GM19468 (cell line): ENCODE data around the gene TBC1D22A.
"Not testable (repeated sequence)": the region's sequence is repeated elsewhere in the genome, so short reads cannot be mapped to it uniquely, and the experiment has no call there.

Source experiments
- ATAC-seq: cut with Tn5 transposase; IDR thresholded peaks from one replicate; pipeline ENCODE4 v1.9.1; 2021; ENCODE audit warnings: mild to moderate bottlenecking, moderate library complexity, moderate number of reproducible peaks; ENCODE audit not compliant: unreplicated experiment; ENCODE audit errors: extremely low read depth

The TBC1D22A gene

DNA sequence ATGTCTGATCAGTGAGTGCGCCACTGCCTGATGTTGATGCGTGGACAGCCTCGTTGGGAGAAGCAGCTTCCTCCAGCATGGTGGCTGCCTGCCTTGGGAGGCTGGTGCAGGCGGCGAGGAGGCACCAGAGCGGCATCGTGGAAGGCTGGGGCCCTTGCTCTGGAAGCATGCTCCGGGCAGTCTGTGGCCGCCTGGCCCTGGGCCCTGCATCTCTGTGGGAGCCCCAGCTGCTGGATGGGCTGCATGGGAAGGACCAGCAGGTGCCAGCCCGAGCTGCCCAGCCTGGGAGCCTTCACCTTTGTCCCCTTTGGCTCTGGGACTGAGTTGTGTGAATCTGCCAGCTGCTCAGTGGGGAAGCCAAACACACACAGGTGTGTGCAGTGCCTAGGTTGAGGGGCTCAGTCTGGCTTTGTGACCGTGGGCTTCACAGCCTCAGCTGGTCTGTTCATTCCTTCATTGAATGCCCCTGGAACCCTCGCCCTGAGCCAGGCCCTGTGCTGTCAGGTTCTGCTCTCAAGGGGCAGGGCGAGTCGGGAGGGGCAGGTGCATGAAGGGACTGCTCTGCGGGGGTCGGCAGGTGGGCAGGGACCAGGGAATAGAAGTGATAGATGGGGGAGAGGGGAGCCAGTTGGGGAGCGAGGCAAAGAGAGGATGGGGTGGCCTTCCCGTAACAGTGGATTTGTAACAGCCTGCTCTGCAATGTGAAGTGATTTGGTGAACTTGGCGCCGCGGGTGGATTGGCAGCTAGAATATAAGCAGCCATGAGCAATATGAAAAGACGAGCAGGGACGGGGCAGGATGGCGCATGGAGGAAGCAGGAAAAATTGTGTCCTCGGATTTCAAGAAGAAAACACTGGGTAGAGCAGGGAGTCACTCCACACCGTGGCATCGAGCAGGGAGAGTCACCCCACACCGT is 354.2 kb downstream of the TBC1D22A start:
- ATAC-seq: no peak

DNA sequence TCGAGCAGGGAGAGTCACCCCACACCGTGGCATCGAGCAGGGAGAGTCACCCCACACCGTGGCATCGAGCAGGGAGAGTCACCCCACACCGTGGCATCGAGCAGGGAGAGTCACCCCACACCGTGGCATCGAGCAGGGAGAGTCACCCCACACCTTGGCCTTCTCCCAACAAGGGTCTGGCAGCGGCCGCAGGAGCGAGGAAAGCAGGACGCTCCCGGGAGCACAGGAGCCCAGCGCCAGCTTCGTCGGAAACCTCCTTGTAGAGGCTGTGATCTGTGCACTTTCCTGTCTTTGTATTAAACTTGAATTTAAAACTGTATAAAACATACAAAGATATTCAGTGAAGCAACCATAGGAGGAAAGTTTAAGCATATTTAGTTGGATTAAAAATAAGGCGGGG is 355.0 kb downstream of the TBC1D22A start:
- not testable (repeated sequence) for ATAC-seq

DNA sequence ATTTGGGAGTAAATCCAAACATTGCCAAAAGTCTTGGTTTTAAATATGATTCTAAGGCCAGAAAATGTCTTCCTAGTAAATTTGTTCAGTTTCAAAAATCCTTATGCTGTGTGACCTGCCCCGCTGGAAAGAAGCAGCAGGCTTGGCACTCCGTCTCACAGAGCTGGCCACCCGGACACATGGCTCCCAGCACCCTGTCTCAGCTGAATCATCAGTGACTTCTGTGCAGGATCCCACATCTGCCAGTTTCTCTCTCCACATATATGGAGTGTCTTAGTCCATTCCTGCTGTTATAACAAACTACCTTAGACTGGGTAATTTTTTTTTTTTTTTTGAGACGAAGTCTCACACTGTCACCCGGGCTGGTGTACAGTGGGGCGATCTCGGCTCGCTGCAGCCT is 356.7 kb downstream of the TBC1D22A start:
- ATAC-seq: no peak

DNA sequence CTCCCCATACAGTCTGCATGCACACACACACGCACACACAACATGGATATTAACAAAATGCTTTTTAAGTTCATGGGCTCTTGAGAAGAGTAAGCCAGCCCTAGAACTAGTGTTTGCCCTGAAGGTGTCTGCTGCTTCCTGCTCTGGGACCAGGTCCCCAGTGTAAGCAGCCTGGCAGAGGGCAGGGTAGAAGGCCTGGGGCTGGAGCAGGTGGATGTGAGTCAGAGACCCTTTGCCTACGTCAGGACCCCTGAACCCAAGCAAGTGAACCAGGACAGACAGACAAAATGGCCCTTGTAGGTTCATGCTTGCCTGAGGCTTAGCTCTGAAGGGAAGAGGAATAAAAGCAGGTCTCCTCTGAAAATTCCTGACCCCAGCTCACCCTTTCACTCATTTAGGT is 357.9 kb downstream of the TBC1D22A start:
- no peak for ATAC-seq

DNA sequence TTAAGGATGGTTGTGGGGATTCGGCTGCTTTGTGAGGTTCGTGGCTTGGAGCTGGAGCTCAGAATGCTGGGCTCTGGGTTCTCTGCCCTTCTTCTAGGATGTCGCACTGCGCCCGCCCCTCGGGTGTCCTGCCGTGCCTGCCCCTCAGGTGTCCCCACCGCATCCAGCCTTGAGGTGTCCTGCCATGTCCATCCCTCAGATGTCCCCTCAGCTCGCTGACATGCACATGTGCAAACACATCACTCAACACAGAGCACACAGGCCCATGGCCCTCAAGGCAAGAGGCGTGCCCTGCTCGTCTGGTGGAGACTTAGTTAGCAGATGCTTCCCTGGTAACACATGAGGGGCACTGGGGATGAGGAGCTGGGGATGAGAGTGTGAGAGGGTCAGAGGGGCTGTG is 359.3 kb downstream of the TBC1D22A start:
- no peak for ATAC-seq

DNA sequence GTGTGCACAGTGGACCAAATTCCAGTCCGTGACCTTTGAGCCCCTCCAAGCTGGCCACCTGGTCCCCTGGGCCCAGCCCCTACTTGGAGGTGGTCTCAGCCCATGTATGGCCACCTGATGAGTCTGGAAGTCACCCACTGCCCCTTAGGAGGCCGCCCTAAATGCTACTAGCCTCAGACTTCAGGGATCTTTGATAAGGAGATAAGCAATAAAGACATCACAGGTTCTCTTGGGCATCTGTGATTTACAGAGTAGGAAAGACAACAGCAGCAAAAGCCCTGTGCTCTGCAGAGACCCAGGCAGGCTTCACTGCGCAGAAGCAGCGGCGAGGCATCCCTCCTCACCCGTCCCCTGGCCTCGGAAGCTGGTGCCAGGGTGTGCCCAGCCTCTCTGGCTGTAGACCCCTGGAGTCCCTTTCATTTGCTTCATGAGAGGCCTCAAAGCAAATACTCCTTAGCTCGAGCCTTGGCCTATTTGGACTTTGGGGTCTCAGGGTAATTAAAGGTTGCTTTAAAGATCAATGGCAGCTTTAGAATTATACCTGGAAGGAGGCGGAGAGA is 360.1 kb downstream of the TBC1D22A start:
- ATAC-seq: no peak

DNA sequence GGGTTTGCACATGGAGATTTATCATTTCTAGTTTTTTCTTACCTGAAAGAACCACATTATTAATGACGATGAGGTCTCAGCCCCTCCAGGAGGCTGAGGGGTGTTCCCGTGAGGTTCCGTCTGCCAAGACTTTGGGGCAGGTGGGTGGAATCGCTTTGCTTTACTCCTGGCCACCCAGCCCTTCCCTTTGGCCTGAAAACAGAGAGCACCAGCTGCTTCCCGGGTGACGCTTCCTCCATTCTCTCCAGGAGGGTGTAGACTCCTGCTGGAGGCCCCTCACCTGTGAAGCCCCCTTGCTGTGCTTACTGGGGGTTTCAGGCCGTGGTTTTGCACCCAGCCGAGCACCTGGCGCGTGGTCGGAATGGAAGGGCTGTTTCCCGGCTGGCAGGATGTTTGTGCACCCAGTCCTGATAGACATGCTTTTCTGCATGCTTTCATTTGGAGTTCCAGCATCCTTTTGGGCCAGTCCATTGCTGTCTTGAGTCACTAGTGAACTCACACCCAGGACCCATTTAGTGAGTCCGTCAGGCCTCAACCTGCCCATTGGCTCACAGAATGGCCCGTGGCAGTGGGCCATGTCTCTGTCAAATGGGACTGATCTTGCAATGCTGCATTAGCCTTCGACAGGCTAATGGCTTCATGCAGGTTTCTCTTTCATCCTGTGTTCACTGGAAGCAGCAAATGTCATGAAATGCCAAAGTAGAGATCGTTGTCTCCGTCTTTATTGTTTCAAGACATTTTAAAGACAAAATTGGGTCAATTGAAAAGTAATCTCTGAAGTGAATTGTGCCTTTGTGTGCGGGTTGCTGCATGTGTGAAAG is 360.8 kb downstream of the TBC1D22A start:
- no peak for ATAC-seq

DNA sequence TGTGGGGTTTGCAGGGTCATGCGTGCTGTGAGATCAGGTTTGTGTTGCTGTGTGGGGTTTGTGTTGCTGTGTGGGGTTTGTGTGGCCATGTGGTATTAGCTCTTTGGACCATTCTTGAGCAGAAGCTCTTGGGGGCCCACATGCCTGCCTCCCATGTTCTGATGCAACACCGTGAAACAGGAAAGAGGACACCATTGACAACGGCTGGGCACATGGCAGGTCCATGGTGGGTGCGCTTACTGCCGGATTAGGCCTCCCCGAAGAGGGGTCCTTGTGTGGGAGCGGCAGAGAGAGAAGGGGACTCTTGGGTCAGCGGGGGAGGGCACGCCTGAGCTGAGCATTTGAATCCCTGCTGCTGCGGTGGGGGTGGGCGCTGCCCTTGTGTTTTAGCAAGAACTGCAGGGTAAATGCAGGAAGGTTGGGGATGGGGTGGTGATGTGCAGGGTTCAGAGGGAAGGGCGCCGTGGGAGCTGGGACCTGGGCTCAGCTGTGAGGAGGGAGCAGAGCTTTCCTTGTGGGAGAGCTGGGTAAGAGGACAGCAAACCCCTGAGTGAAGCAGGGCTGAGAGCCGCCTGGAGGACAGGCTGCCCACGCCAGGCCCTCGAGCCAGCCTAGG is 361.5 kb downstream of the TBC1D22A start:
- no peak for ATAC-seq

DNA sequence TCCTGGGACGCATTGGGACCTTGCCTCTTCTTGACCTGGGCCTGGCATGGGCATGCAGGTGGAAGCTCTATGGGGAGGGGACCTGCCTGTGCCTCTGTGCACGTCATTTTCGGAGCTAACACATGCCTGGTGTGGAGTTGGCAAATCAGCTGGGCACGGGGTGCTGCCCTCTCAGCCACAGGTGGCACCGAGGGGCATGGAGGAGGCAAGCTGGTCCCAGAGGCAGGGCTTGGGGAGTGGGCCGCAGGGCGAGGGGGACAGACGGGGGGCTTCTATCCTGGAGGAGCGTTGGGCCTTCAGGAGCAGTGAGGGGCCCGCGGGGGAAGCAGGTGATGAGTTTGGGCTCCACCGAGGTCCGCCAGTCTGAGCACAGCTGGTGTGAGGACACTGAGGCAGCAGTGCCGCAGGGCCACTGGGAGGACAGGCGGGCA is 362.0 kb downstream of the TBC1D22A start:
- no peak for ATAC-seq

DNA sequence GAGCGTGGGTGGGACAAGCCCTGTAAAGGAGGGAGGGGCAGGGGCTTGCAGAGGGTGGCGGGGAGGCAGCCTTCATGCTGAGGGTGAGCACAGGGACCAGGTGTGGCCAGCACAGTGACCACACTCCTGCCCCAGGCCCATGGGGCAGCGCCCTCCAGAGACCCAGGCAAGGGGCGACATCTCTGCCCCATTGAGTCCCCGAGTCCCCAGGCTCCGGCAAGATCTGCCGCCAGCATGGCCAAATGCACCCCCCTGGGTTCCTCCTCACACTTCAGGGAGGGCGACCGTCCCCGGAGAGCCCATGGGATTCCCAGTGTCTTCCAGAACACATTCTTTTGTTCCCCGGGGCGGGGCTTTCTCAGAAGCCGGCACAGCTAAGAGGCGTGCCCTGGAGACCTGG is 362.5 kb downstream of the TBC1D22A start:
- ATAC-seq: no peak

DNA sequence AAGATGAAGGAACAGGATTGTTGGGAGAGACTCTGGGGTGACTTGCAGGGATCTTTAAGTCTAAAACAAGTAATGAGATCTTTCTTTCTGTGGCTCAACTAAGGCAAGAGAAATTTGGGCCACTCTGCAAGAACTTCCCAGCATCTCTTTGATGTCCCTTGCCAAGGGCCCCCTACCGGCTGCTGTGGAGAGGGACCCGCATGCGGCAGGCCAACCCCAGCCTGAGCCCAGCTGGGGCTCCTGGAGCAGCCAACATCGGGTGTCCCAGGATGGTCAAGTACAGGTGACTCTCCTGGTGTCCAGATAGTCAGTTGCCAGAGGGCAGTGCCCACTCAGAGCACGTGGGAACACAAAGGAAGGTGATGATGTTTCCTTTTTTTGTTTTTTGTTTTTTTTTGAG is 363.2 kb downstream of the TBC1D22A start:
- ATAC-seq: no peak

DNA sequence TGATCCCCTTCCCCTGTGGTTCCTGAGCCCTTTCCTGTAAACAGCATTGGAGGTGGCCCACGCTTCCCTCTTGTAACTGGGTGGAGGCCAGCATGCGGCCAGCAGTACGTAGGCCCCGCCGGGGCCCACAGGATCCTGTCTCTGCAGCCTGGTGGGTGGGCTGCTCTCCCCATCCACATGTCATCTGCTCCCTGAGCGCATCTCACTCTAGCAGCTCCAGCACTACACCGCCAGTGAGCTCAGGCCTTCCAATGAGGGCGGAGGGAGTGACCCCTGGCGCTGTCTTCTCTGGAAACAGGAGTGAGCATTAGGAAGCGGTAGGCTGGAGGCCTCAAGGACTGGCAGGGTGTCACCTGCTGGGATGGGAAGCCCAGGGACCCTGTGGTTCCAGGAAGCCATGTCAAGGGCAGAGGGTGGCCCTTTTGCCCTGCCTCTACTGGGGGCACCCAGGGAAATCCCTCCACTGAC is 363.9 kb downstream of the TBC1D22A start:
- ATAC-seq: no peak

DNA sequence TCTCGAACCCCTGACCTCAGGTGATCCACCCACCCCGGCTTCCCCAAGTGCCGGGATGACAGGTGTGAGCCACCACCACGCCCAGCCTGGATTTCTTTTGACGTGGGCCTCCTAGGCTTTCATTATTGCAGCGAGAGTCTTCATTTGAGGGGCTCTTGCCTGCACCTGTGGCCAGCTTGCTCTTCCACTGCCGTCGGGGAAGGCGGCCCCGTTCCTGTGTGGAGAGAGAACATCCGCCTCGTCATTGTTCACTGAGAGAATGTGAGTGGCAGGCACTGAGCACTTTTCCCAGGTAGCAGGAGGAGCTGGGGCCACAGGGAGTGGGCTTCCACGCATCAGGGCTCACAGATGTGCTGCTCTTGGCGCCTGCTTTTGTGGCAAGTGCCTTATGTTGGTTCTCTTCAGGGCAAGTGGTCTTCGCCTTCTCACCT is 365.0 kb downstream of the TBC1D22A start:
- ATAC-seq: no peak

DNA sequence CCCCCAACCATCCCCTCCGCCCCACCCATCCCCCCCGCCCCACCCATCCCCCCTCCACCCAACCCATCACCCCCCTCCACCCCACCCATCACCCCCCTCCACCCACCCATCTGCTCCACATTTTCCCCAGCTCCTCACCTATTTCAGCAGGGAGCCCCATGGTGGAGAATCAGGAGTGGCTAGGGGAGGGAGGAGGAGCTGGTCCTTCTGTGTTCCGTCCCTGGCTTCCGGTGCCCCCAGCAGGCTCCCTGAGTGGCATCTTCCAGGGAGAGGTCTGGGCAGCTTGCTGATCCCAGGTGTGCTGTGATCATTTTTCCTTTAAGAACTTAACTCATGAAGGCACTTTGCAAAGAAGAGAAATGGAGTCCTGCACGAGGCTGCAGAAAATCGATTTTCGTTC is 365.8 kb downstream of the TBC1D22A start:
- ATAC-seq: no peak

DNA sequence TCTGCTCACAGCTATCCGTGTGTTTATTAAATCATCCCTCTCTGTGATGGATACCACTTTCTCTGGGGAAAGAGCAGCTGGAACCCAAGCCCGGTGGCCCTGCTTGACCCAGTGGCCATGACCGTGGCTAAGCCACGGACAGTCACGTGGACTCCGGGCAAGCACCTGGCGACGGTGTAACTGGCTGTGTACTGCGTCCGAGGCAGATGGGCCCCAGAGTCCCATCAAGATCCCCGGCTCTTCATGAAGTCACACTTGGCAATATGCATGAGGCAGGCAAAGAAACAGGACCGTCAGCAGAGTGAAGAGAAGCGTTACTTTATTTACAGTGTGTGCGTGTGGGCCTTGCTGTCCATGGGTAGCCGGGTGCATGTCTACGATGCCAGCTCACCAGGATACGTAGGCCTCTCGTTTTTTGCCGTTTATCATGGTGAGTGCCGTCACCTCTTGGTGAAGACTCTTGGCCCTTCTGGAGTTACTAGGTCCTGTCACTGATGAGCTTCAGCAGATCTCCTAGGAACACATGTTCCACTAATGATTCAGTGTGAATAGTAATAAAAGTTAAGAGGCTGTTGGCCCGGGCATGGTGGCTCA is 366.3 kb downstream of the TBC1D22A start:
- no peak for ATAC-seq

DNA sequence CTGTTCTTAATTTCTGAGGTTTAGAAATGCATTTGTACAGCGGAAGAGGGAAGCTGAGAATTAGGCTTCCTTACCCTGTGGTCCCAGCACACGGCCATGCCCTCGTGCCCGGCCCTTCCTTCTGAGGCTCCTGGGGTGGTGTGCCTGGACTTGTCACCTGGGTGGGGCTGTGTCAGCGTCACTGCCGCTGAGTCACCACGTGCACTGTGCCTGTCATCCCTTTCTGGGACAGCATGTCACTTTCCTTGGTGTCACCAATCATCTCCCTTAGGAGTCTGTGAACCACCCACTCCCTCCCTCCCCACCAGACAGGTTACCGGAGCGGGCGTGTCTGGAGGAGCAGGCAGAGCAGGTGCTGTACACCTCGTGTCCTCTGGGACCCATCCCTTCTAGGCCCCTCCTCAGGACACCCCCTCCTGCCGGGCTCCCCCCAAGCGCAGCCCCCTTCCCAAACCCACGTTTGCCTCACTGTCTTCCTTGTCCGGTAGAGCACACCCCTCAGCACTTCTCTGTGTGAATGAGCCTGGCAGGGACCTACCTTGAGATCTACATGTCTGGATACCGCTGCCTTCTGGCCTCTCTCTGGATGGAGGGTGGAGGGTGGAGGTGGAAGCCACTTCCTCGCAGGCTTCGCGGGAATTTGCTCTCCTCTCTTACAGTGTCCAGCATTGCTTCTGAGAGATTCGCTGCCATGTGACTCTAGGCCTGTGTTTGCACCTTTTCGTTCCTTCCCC is 367.6 kb downstream of the TBC1D22A start:
- ATAC-seq: no peak

DNA sequence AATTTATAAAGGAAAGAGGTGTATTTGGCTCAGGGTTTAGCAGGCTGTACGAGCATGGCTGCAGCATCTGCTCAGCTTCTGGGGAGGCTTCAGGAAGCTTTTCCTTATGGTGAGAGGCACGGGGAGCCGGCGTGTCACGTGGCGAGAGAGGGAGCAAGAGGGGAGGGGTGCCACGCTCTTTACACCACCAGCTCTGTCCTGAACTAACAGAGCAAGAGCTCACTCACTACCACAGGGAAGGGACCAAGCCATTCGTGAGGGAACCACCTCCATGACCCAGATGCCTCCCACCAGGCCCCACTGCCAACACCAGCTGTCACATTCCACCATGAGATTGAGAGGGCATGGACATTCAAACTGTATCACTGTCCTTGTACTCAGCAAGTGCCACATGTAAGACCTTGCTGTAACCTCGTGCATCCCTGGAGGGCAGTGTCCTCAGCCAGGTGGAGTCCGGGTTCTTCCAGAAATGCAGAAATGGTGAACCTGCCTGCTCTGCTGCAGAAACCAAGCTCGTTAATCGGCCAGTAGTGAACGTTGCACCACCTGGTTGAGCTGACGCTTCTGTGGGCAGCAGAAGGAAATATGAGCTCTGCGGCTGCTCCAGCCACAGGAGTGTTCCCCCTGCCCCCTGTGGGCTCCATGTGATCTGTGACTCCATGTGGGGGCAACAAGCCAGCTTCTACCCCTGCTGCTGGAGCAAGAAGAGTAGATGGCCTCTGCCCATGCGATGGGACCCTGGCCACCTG is 368.6 kb downstream of the TBC1D22A start:
- ATAC-seq: no peak

DNA sequence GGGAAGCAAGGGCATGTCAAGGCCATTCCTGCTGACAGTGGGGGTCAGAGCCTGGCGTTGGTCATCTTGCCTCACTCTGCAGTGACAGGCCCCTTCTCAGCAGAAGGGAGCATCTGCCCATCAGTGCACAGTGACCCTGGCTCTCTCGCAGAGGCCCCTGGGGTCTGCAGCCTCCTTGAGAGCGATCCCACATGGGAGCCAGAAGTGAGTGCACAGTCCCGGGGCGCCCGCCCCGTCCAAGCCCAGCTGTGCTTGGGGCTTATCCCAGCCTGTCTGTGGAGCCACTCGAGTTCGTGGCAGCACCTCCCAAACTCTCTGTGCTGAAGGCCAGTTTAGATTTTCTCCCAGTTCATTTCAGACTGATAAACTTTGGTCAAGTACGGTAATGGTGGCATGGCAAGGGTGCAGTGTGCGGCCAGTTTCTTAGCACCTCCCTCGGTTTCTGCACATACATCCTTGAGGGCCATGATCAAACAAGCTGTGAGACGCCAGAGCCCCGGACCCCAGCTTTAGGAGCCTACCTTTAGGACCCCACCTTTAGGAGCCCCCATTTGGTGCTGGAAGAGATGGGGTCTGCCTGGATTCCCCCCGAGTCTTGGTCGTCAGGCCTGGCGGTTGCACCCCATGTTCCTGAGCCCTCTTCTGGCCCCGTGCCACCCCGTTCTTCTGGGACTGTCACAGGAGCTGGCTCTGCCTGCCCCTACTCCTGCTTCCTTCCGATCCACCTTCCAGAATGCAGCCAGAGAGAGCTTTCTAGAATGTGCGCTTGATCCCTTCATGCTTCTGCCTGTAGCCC is 369.4 kb downstream of the TBC1D22A start:
- ATAC-seq: no peak
